A673 (cell line): ENCODE measurements around the gene GFY.

ENCODE experiments used
- CTCF ChIP-seq: fragments of 300-800, 200-600 bp; sonication (generic); conservative IDR thresholded peaks from 2 replicates; pipeline ENCODE4 v1.5.1; 2017; ENCODE audit warnings: low read depth, mild to moderate bottlenecking, antibody characterized with exemption, low read length, moderate library complexity, mixed read lengths
- EZH2 ChIP-seq: fragments of 200-600 bp; sonication (generic); IDR thresholded peaks from 2 replicates; pipeline ENCODE4 v1.6.1; 2017; ENCODE audit warnings: borderline replicate concordance, low read depth, mild to moderate bottlenecking, mixed read lengths, antibody characterized with exemption, low read length; ENCODE audit not compliant: poor library complexity, severe bottlenecking

- TF ChIP-seq CTCF, result no peak
- no peak for TF ChIP-seq EZH2
Observed at GRCh38 chr19:49470615-49470978, 45.4 kb downstream of the GFY start.
